Karpas-422 (cell line): ENCODE measurements around the gene IFNL4. TPM values are rescaled to one million over a fixed set of nuclear protein-coding genes. Genes with fewer than 3 reads are reported as not detected.

Experiments used
- DNase-seq: peaks from one replicate; pipeline ENCODE4 v3.0.0-alpha.2; 2015
- H2AFZ ChIP-seq: fragments of 200-600 bp; sonication (generic); 2 replicates; pipeline ENCODE4 v1.6.1; 2014; ENCODE audit warnings: antibody characterized with exemption, low read length, mixed read lengths
- H3K27ac ChIP-seq: fragments of 200-600 bp; sonication (generic); 2 replicates; pipeline ENCODE4 v1.5.1; 2014; ENCODE audit warnings: mild to moderate bottlenecking, low read length, moderate library complexity
- H3K27me3 ChIP-seq: fragments of 200-600 bp; sonication (generic); 2 replicates; pipeline ENCODE4 v1.6.1; 2014; ENCODE audit warnings: low read length, mixed read lengths
- H3K36me3 ChIP-seq: fragments of 200-600 bp; sonication (generic); 2 replicates; pipeline ENCODE4 v1.6.1; 2014; ENCODE audit warnings: low read length, mixed read lengths; ENCODE audit not compliant: insufficient read depth
- H3K4me1 ChIP-seq: fragments of 200-600 bp; sonication (generic); 2 replicates; pipeline ENCODE4 v1.6.1; 2014; ENCODE audit warnings: mild to moderate bottlenecking, low read length, mixed read lengths
- H3K4me2 ChIP-seq: fragments of 200-600 bp; sonication (generic); 2 replicates; pipeline ENCODE4 v1.6.1; 2014; ENCODE audit warnings: low read length, low read depth, mild to moderate bottlenecking; ENCODE audit not compliant: poor library complexity, severe bottlenecking
- H3K4me3 ChIP-seq: fragments of 200-600 bp; sonication (generic); 2 replicates; pipeline ENCODE4 v1.5.1; 2014; ENCODE audit warnings: mild to moderate bottlenecking, antibody characterized with exemption, low read length, mixed read lengths
- H3K79me2 ChIP-seq: fragments of 200-600 bp; sonication (generic); 2 replicates; pipeline ENCODE4 v1.6.1; 2014; ENCODE audit warnings: mild to moderate bottlenecking, low read length, mixed read lengths
- H3K9ac ChIP-seq: fragments of 200-600 bp; sonication (generic); 2 replicates; pipeline ENCODE4 v1.6.0; 2014; ENCODE audit warnings: low read length
- H3K9me2 ChIP-seq: fragments of 200-600 bp; sonication (generic), shearing (Covaris generic); replicated peaks from 2 replicates; pipeline ENCODE4 v1.6.0; 2014; ENCODE audit warnings: mild to moderate bottlenecking, low read length, moderate library complexity; ENCODE audit not compliant: insufficient read depth
- H3K9me3 ChIP-seq: fragments of 300-700, 200-600 bp; sonication (generic); 2 replicates; pipeline ENCODE4 v1.6.1; 2014; ENCODE audit warnings: low read length, mixed read lengths
- H4K20me1 ChIP-seq: fragments of 200-600 bp; sonication (generic); 2 replicates; pipeline ENCODE4 v1.6.1; 2014; ENCODE audit warnings: mild to moderate bottlenecking, antibody characterized with exemption, low read length, low read depth; ENCODE audit not compliant: insufficient read depth
- total RNA-seq: library from RNA; depleted of rRNA; stranded (reverse); fragments of >200 nt; shearing (Covaris generic); gene quantifications from 2 replicates; pipeline ENCODE4 v1.2.3, GENCODE V29; 2014; ENCODE audit warnings: low replicate concordance; rRNA removed

Gene IFNL4
- not detected in 2 replicates for total RNA-seq

GRCh38 chr19:39248806-39249205 lies at the start of gene IFNL4:
TSS of gene IFNL4 (minus strand) at chr19:39248856.
- no peak within 1 kb of the TSS for H3K27ac ChIP-seq

DNA sequence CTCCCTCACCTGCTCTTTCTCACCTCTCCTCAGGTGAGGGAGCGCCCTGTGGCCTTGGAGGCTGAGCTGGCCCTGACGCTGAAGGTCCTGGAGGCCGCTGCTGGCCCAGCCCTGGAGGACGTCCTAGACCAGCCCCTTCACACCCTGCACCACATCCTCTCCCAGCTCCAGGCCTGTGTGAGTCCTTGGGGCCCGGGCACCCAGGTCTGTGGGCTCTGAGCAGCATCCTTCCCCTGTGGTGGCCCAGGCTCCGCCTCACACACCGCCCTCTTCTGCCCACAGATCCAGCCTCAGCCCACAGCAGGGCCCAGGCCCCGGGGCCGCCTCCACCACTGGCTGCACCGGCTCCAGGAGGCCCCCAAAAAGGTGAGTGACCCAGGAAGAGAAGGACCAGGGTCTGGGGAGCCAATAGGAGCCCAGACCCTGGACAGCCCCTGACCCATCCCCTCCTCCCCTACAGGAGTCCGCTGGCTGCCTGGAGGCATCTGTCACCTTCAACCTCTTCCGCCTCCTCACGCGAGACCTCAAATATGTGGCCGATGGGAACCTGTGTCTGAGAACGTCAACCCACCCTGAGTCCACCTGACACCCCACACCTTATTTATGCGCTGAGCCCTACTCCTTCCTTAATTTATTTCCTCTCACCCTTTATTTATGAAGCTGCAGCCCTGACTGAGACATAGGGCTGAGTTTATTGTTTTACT lies 49.4 kb upstream of the IFNL4 start:
- no peaks in the 10 kb centered on the region for H3K9me3 ChIP-seq
- no peak overlapping the region for H2AFZ ChIP-seq
- H4K20me1 ChIP-seq = no peaks in the 10 kb centered on the region
- H3K79me2 ChIP-seq = no peaks in the 10 kb centered on the region
- DNase-seq = no peak
- no peaks in the 10 kb centered on the region for H3K9me2 ChIP-seq
- H3K4me2 ChIP-seq = no peak overlapping the region
- no peaks in the 10 kb centered on the region for H3K27me3 ChIP-seq
- H3K9ac ChIP-seq = no peak overlapping the region
- no peaks in the 10 kb centered on the region for H3K36me3 ChIP-seq
- H3K27ac ChIP-seq = no peak overlapping the region
- H3K4me1 ChIP-seq = no peaks in the 10 kb centered on the region
- no peak overlapping the region for H3K4me3 ChIP-seq

More at GRCh38 chr19:39248806-39249205, at the start of gene IFNL4:
- Histone ChIP-seq H4K20me1 (no peaks in the 10 kb centered on the region), H3K4me3 (no peak within 1 kb of the TSS), H3K27me3 (no peaks in the 10 kb centered on the region), H3K4me1 (no peaks in the 10 kb centered on the region), H3K79me2 (no peaks in the 10 kb centered on the region), H3K4me2 (no peak within 1 kb of the TSS), H2AFZ (no peak within 1 kb of the TSS), H3K9ac (no peak within 1 kb of the TSS), H3K9me2 (no peaks in the 10 kb centered on the region), H3K9me3 (no peaks in the 10 kb centered on the region), H3K36me3 (no peaks in the 10 kb centered on the region)
- no peak for DNase-seq

DNA sequence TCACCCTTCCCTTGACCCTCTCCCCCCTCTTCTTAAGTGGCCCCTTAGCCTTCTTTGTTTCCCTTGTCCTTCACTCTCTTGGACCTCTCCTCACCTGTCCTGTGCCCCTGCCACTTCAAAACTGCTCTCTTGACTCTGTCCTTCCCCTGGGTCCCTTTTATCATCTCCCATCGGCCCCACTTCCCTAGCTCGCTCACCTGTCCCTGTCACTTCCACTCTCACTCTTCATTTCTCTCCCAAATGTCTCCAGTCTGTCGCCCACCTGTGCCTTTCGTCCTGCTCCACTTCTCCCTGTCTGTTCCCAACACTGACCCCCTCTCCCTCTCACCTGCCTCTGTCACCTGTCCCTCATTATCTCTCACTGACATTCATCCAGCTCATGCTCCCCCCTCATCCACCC lies 48.2 kb upstream of the IFNL4 start:
- no peaks in the 10 kb centered on the region for H3K9me2 ChIP-seq
- no peaks in the 10 kb centered on the region for H3K36me3 ChIP-seq
- H4K20me1 ChIP-seq = no peaks in the 10 kb centered on the region
- H3K4me1 ChIP-seq = no peaks in the 10 kb centered on the region
- no peak overlapping the region for H3K4me2 ChIP-seq
- no peak overlapping the region for H3K4me3 ChIP-seq
- no peaks in the 10 kb centered on the region for H3K9me3 ChIP-seq
- H3K79me2 ChIP-seq = no peaks in the 10 kb centered on the region
- no peak overlapping the region for H2AFZ ChIP-seq
- no peak for DNase-seq
- no peaks in the 10 kb centered on the region for H3K27me3 ChIP-seq
- H3K27ac ChIP-seq = no peak overlapping the region
- H3K9ac ChIP-seq = no peak overlapping the region

GRCh38 chr19:39296055-39296645 lies 47.5 kb upstream of the IFNL4 start, which contains the start of gene IFNL1:
TSS of gene IFNL1 (plus strand) at chr19:39296407. CDS start at chr19:39296422, 15 bp downstream.
- Histone ChIP-seq H3K4me2 (no peak within 1 kb of the TSS), H3K4me3 (no peak within 1 kb of the TSS), H4K20me1 (no peaks in the 10 kb centered on the region), H2AFZ (no peak within 1 kb of the TSS), H3K27ac (no peak within 1 kb of the TSS), H3K9me3 (no peaks in the 10 kb centered on the region), H3K9me2 (no peaks in the 10 kb centered on the region), H3K9ac (no peak within 1 kb of the TSS), H3K4me1 (no peaks in the 10 kb centered on the region), H3K27me3 (no peaks in the 10 kb centered on the region), H3K79me2 (no peaks in the 10 kb centered on the region), H3K36me3 (no peaks in the 10 kb centered on the region)
- no peak for DNase-seq

GRCh38 chr19:39293394-39293793 lies 44.7 kb upstream of the IFNL4 start:
- H4K20me1 ChIP-seq = no peaks in the 10 kb centered on the region
- no peak overlapping the region for H3K9ac ChIP-seq
- DNase-seq = no peak
- no peaks in the 10 kb centered on the region for H3K27me3 ChIP-seq
- H2AFZ ChIP-seq = no peak overlapping the region
- H3K4me2 ChIP-seq = no peak overlapping the region
- H3K9me3 ChIP-seq = no peaks in the 10 kb centered on the region
- no peaks in the 10 kb centered on the region for H3K79me2 ChIP-seq
- H3K9me2 ChIP-seq = no peaks in the 10 kb centered on the region
- H3K4me3 ChIP-seq = no peak overlapping the region
- H3K36me3 ChIP-seq = no peaks in the 10 kb centered on the region
- no peak overlapping the region for H3K27ac ChIP-seq
- H3K4me1 ChIP-seq = no peaks in the 10 kb centered on the region

- no peaks in the 10 kb centered on the region for H3K9me2 ChIP-seq
- no peak for DNase-seq
- H4K20me1 ChIP-seq = no peaks in the 10 kb centered on the region
- no peaks in the 10 kb centered on the region for H3K4me1 ChIP-seq
- no peak overlapping the region for H3K9ac ChIP-seq
- no peak overlapping the region for H3K4me2 ChIP-seq
- no peak overlapping the region for H2AFZ ChIP-seq
- H3K9me3 ChIP-seq = no peaks in the 10 kb centered on the region
- no peaks in the 10 kb centered on the region for H3K79me2 ChIP-seq
- no peak overlapping the region for H3K4me3 ChIP-seq
- H3K27me3 ChIP-seq = no peaks in the 10 kb centered on the region; the same call in 1 of the 2 replicates
- H3K27ac ChIP-seq = no peak overlapping the region
- no peaks in the 10 kb centered on the region for H3K36me3 ChIP-seq
These were observed 35.4 kb upstream of the IFNL4 start for GRCh38 chr19:39284032-39284431.

DNA sequence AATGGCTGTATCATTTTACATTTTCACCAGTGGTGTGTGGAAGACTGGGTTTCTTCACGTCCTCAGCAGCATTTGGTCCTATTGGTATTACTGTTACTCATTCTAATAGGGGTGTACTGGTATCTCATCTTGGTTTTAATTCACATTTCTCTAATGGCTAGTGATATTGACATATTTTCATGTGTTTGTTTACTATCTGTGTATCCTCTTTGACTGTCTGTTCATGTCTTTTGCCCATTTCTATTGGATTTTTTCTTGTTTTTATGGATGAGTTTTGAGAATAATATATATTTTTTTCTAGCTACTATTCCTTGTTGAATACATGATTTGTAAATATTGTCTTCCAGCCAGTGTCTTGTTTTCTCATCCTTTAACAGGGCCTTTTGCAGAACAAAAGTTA lies 33.4 kb upstream of the IFNL4 start:
- Histone ChIP-seq H3K27me3 (no peaks in the 10 kb centered on the region; the same call in 1 of the 2 replicates), H3K79me2 (no peaks in the 10 kb centered on the region)

GRCh38 chr19:39277598-39277997 lies 28.9 kb upstream of the IFNL4 start:
- no peak overlapping the region for H3K4me2 ChIP-seq

More for the DNA sequence above, 33.4 kb upstream of the IFNL4 start:
- Histone ChIP-seq H3K9ac (no peak overlapping the region), H3K27ac (no peak overlapping the region), H3K9me2 (no peaks in the 10 kb centered on the region), H3K4me2 (no peak overlapping the region), H3K4me1 (no peaks in the 10 kb centered on the region), H2AFZ (no peak overlapping the region), H3K4me3 (no peak overlapping the region), H3K9me3 (no peaks in the 10 kb centered on the region), H3K36me3 (no peaks in the 10 kb centered on the region), H4K20me1 (no peaks in the 10 kb centered on the region)
- no peak for DNase-seq

More at GRCh38 chr19:39277598-39277997, 28.9 kb upstream of the IFNL4 start:
- Histone ChIP-seq H3K27me3 (no peaks in the 10 kb centered on the region), H3K79me2 (no peaks in the 10 kb centered on the region), H3K4me1 (no peaks in the 10 kb centered on the region), H3K9me3 (no peaks in the 10 kb centered on the region), H3K4me3 (no peak overlapping the region), H3K36me3 (no peaks in the 10 kb centered on the region), H3K9ac (no peak overlapping the region), H4K20me1 (no peaks in the 10 kb centered on the region), H3K27ac (no peak overlapping the region), H3K9me2 (no peaks in the 10 kb centered on the region), H2AFZ (no peak overlapping the region)
- no peak for DNase-seq
